ENCODE data around the gene NT5DC1.

GRCh38 chr6:116060572-116061283 lies 39.9 kb upstream of the NT5DC1 start, which contains the start of gene FRK:
- TF ChIP-seq, protein P1, sequence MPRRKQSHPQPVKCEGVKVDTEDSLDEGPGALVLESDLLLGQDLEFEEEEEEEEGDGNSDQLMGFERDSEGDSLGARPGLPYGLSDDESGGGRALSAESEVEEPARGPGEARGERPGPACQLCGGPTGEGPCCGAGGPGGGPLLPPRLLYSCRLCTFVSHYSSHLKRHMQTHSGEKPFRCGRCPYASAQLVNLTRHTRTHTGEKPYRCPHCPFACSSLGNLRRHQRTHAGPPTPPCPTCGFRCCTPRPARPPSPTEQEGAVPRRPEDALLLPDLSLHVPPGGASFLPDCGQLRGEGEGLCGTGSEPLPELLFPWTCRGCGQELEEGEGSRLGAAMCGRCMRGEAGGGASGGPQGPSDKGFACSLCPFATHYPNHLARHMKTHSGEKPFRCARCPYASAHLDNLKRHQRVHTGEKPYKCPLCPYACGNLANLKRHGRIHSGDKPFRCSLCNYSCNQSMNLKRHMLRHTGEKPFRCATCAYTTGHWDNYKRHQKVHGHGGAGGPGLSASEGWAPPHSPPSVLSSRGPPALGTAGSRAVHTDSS (tag by site-specific recombination; IDR thresholded peaks at IDR 0.05): no peak
- no peak for TF ChIP-seq WT1 (tag by site-specific recombination; IDR thresholded peaks at IDR 0.05)
